ENCODE data around the gene SERAC1. TPM values are rescaled to one million over a fixed set of nuclear protein-coding genes. Genes with fewer than 3 reads are reported as not detected.
A peak's percentile ranks its signal among the peaks of the same experiment; 100 is the strongest.

SERAC1 gene
- total and polyA plus RNA-seq, 2 of the 4 experiments (the other 2 are of a cell fraction), result 7.7 to 15.6 TPM

- in situ Hi-C loops (cut with MboI; ENCODE audit: low sequenced_read_pairs), result no loop called here
- CTCF ChIA-PET, result interaction anchor here (0.6 to 1.0 kb wide), 3 partner anchors 12 to 193 kb away, joined by 3 to 4 read pairs (median 3); no protein-coding TSS in a partner anchor
Measured at GRCh38 chr6:158158748-158159147, 9.3 kb downstream of the SERAC1 start.

More at GRCh38 chr6:158158748-158159147, 9.3 kb downstream of the SERAC1 start:
- POLR2A ChIA-PET (ENCODE audit: unreplicated experiment), result interaction anchor here (0.5 kb wide), 1 partner anchor 13 kb away, joined by 3 read pairs; no protein-coding TSS in a partner anchor
- ATAC-seq (ENCODE audit: low read depth), result peak; percentile 31
- dilution Hi-C loops (cut with HindIII; ENCODE audit: low sequenced_read_pairs, unreplicated experiment) (no loop called here), intact Hi-C loops (cut with micrococcal nuclease) (no loop called here)
- DNase-seq, result peak; percentile 62
- no peak overlapping the region for H2AK5ac ChIP-seq (ENCODE audit: low read depth, low read length)
- no peak overlapping the region for H2AFZ ChIP-seq (replicated peaks; ENCODE audit: low read length, poor library complexity)
- no peak overlapping the region for H4K91ac ChIP-seq (ENCODE audit: insufficient read depth, low read depth, low read length)
- H3K79me1 ChIP-seq (ENCODE audit: low read depth in 1 of 2, low read length in 2 of 2), result peaks cover 15 to 29% of the 10 kb centered on the region in 2 experiments
- no peak overlapping the region for H3K4me3 ChIP-seq (ENCODE audit: insufficient read depth, low read depth, low read length)
- WGBS, 2 experiments (ENCODE audit: extremely low coverage in 2 of 2, insufficient read length in 1 of 2), result no CpG with 5 or more reads among the region's 2 CpGs
- no peak overlapping the region for H3K27ac ChIP-seq (ENCODE audit: insufficient read depth, low read length)
- peaks cover 8% of the 10 kb centered on the region for H3K9me1 ChIP-seq (ENCODE audit: insufficient read depth, low read length)
- no peak overlapping the region for H3K56ac ChIP-seq (ENCODE audit: extremely low read depth, insufficient read depth, low read length)
- H3K4me1 ChIP-seq (ENCODE audit: control insufficient read depth, insufficient read depth, low read length), result peaks cover 7% of the 10 kb centered on the region; the same call in 1 of the 2 replicates
- BruUV-seq (replicated peaks), result no TSS peak
- peaks cover 5% of the 10 kb centered on the region for H3K36me3 ChIP-seq (ENCODE audit: control insufficient read depth, insufficient read depth, low read length)
- no peak overlapping the region for H3K9ac ChIP-seq (ENCODE audit: low read depth, low read length)
- H4K8ac ChIP-seq (ENCODE audit: low read depth in 2 of 2, low read length in 2 of 2), result no peak overlapping the region
- no peak overlapping the region for H2BK20ac ChIP-seq (ENCODE audit: low read depth, low read length)
- H3K9me3 ChIP-seq (ENCODE audit: control insufficient read depth, insufficient read depth, low read length), result no peaks in the 10 kb centered on the region
- no peak overlapping the region for H3K4me2 ChIP-seq (ENCODE audit: low read depth, low read length)
- H3K27me3 ChIP-seq (ENCODE audit: control insufficient read depth, insufficient read depth, low read length), result no peaks in the 10 kb centered on the region
- no peak overlapping the region for H3K4ac ChIP-seq (ENCODE audit: low read depth, low read length)
- no peak overlapping the region for H2BK15ac ChIP-seq (ENCODE audit: low read depth, low read length)
- no peak overlapping the region for H3K23ac ChIP-seq (ENCODE audit: low read depth, low read length)
- no peak overlapping the region for H3K18ac ChIP-seq (ENCODE audit: low read depth, low read length)
- no peak for TF ChIP-seq NFE2L2 (IDR thresholded peaks at IDR 0.05; ENCODE audit: low read depth, low read length)
- TF ChIP-seq CEBPB (IDR thresholded peaks at IDR 0.05; ENCODE audit: low read depth, low read length), result peak; percentile 48; the same call in 1 of the 2 replicates
- H4K5ac ChIP-seq (ENCODE audit: low read depth, low read length), result no peak overlapping the region
- H4K20me1 ChIP-seq (ENCODE audit: insufficient read depth, low read length), result no peaks in the 10 kb centered on the region; the same call in 1 of the 2 replicates
- no peak overlapping the region for H2BK120ac ChIP-seq (ENCODE audit: low read depth, low read length)
- H2BK5ac ChIP-seq (ENCODE audit: low read depth, low read length, poor library complexity, severe bottlenecking), result no peak overlapping the region
- no peak overlapping the region for H3K14ac ChIP-seq (replicated peaks; ENCODE audit: low read depth, low read length)
- H2AK9ac ChIP-seq (replicated peaks; ENCODE audit: low read depth, low read length, poor library complexity), result no peak overlapping the region

Data from IMR-90 (cell line).